ENCODE measurements around the gene FOSL1. TPM values are rescaled to one million over a fixed set of nuclear protein-coding genes. Genes with fewer than 3 reads are reported as not detected.

The FOSL1 gene
- total RNA-seq, 1 experiment from 2014 or later, result 186 TPM

GRCh38 chr11:65928667-65929066, 28.5 kb upstream of the FOSL1 start:
- Histone ChIP-seq H3K27ac (ENCODE audit: low read length) (no peak overlapping the region), H3K4me1 (ENCODE audit: control insufficient read depth, insufficient read depth, low read length) (peaks cover 14% of the 10 kb centered on the region), H3K27me3 (ENCODE audit: control insufficient read depth, insufficient read depth, low read length) (no peaks in the 10 kb centered on the region), H3K36me3 (ENCODE audit: control insufficient read depth, insufficient read depth, low read length) (no peaks in the 10 kb centered on the region), H3K9me3 (ENCODE audit: control insufficient read depth, insufficient read depth, low read depth, low read length) (no peaks in the 10 kb centered on the region), H3K4me3 (ENCODE audit: low read depth in 2 of 2, low read length in 2 of 2) (no peak overlapping the region)
- CTCF ChIA-PET, result no interaction called here
- intact Hi-C loops (cut with micrococcal nuclease; ENCODE audit: unreplicated experiment), result no loop called here
- BruUV-seq (replicated peaks), result no TSS peak
- DNase-seq (ENCODE audit: low read depth, low spot score), result no peak
- POLR2A ChIA-PET, result interaction anchor here (0.6 kb wide), 1 partner anchor 76 kb away, joined by 4 read pairs; no protein-coding TSS in a partner anchor
- in situ Hi-C loops (cut with HindIII; ENCODE audit: low pct_unique_long_range_greater_than_20kb, low sequenced_read_pairs), result no loop called here
- ATAC-seq, result no peak
- no peak for TF ChIP-seq POLR2AphosphoS5 (IDR thresholded peaks at IDR 0.05; ENCODE audit: low read depth, low read length)
- TF ChIP-seq TCF7L2 (IDR thresholded peaks at IDR 0.05; ENCODE audit: low read depth, low read length), result no peak

- Histone ChIP-seq H3K4me3 (ENCODE audit: low read depth in 2 of 2, low read length in 2 of 2) (no peak overlapping the region), H3K27me3 (ENCODE audit: control insufficient read depth, insufficient read depth, low read length) (no peaks in the 10 kb centered on the region), H3K4me1 (ENCODE audit: control insufficient read depth, insufficient read depth, low read length) (peaks cover 14% of the 10 kb centered on the region), H3K9me3 (ENCODE audit: control insufficient read depth, insufficient read depth, low read depth, low read length) (no peaks in the 10 kb centered on the region), H3K36me3 (ENCODE audit: control insufficient read depth, insufficient read depth, low read length) (no peaks in the 10 kb centered on the region), H3K27ac (ENCODE audit: low read length) (no peak overlapping the region)
- in situ Hi-C loops (cut with HindIII; ENCODE audit: low pct_unique_long_range_greater_than_20kb, low sequenced_read_pairs), result no loop called here
- intact Hi-C loops (cut with micrococcal nuclease; ENCODE audit: unreplicated experiment), result no loop called here
- DNase-seq (ENCODE audit: low read depth, low spot score) (no peak), ATAC-seq (peak; percentile 31)
- POLR2A ChIA-PET, result no interaction called here
- TF ChIP-seq SIN3A (IDR thresholded peaks at IDR 0.05; ENCODE audit: borderline replicate concordance, insufficient read depth, low read depth, low read length) (no peak), POLR2AphosphoS5 (IDR thresholded peaks at IDR 0.05; ENCODE audit: low read depth, low read length) (peak; percentile 40; the same call in 1 of the 2 replicates)
- CTCF ChIA-PET, result interaction anchor here (0.7 kb wide), 1 partner anchor 22 kb away, joined by 3 read pairs; no protein-coding TSS in a partner anchor
- no TSS peak for BruUV-seq (replicated peaks)
Measured at GRCh38 chr11:65927904-65928397, 27.8 kb upstream of the FOSL1 start.

- Histone ChIP-seq H3K36me3 (ENCODE audit: control insufficient read depth, insufficient read depth, low read length) (no peaks in the 10 kb centered on the region; the same call in 1 of the 2 replicates), H3K4me1 (ENCODE audit: control insufficient read depth, insufficient read depth, low read length) (peaks cover 16% of the 10 kb centered on the region), H3K4me3 (ENCODE audit: low read depth in 2 of 2, low read length in 2 of 2) (no peak overlapping the region), H3K27me3 (ENCODE audit: control insufficient read depth, insufficient read depth, low read length) (no peaks in the 10 kb centered on the region), H3K27ac (ENCODE audit: low read length) (no peak overlapping the region), H3K9me3 (ENCODE audit: control insufficient read depth, insufficient read depth, low read depth, low read length) (no peaks in the 10 kb centered on the region)
- in situ Hi-C loops (cut with HindIII; ENCODE audit: low pct_unique_long_range_greater_than_20kb, low sequenced_read_pairs), result no loop called here
- ChIA-PET CTCF (no interaction called here), POLR2A (no interaction called here)
- no peak for TF ChIP-seq POLR2AphosphoS5 (IDR thresholded peaks at IDR 0.05; ENCODE audit: low read depth, low read length)
- TF ChIP-seq REST (IDR thresholded peaks at IDR 0.05; ENCODE audit: insufficient read depth in 1 of 2, low read depth in 2 of 2, low read length in 1 of 2), result no peak
- no peak for TF ChIP-seq SIN3A (IDR thresholded peaks at IDR 0.05; ENCODE audit: borderline replicate concordance, insufficient read depth, low read depth, low read length)
- TF ChIP-seq TCF7L2 (IDR thresholded peaks at IDR 0.05; ENCODE audit: low read depth, low read length), result no peak
- TF ChIP-seq CTCF (IDR thresholded peaks at IDR 0.05), result no peak
- no TSS peak for BruUV-seq (replicated peaks)
- DNase-seq (ENCODE audit: low read depth, low spot score) (no peak), ATAC-seq (no peak)
- intact Hi-C loops (cut with micrococcal nuclease; ENCODE audit: unreplicated experiment), result no loop called here
Measured at GRCh38 chr11:65925397-65925796, 25.2 kb upstream of the FOSL1 start.
